ENCODE measurements around the gene CFDP1.
"Not testable (repeated sequence)": the region's sequence is repeated elsewhere in the genome, so short reads cannot be mapped to it uniquely, and the experiment has no call there.

The CFDP1 gene

GRCh38 chr16:75457485-75458021 is 24.2 kb upstream of the CFDP1 start:
- Histone ChIP-seq H3F3A (ENCODE audit: insufficient read depth, low read length) (no peaks in the 10 kb centered on the region), H3K27ac (ENCODE audit: low read length) (no peak overlapping the region), H3K27me3 (replicated peaks; ENCODE audit: insufficient read depth, low read length) (no peaks in the 10 kb centered on the region), H3K4me3 (ENCODE audit: low read length) (no peak overlapping the region), H3K9me2 (replicated peaks; ENCODE audit: insufficient read depth, low read length) (no peaks in the 10 kb centered on the region), H3K9me3 (replicated peaks; ENCODE audit: insufficient read depth, low read length) (no peaks in the 10 kb centered on the region), H4K20me1 (ENCODE audit: insufficient read depth, low read length) (no peaks in the 10 kb centered on the region), H3K9ac (ENCODE audit: low read length) (no peak overlapping the region), H3K36me3 (replicated peaks; ENCODE audit: insufficient read depth, low read length) (no peaks in the 10 kb centered on the region), H3K79me2 (ENCODE audit: low read length) (peaks cover 78% of the 10 kb centered on the region), H2AFZ (ENCODE audit: low read length) (no peak overlapping the region), H3K4me1 (ENCODE audit: low read length) (no peaks in the 10 kb centered on the region), H3K4me2 (ENCODE audit: low read depth, low read length) (no peak overlapping the region)
- TF ChIP-seq EZH2 (optimal IDR thresholded peaks at IDR 0.05; ENCODE audit: low read depth, low read length) (no peak), CTCF (IDR thresholded peaks at IDR 0.05; ENCODE audit: low read length) (no peak), EZH2phosphoT487 (IDR thresholded peaks at IDR 0.05; ENCODE audit: low read length) (no peak)
- no peak for DNase-seq

- Histone ChIP-seq H2AFZ (ENCODE audit: low read length) (no peak overlapping the region), H3F3A (ENCODE audit: insufficient read depth, low read length) (no peaks in the 10 kb centered on the region), H3K79me2 (ENCODE audit: low read length) (peaks cover 73% of the 10 kb centered on the region), H3K27me3 (replicated peaks; ENCODE audit: insufficient read depth, low read length) (no peaks in the 10 kb centered on the region), H3K36me3 (replicated peaks; ENCODE audit: insufficient read depth, low read length) (no peaks in the 10 kb centered on the region), H3K4me1 (ENCODE audit: low read length) (no peaks in the 10 kb centered on the region), H3K4me2 (ENCODE audit: low read depth, low read length) (no peak overlapping the region), H3K4me3 (ENCODE audit: low read length) (no peak overlapping the region), H3K9ac (ENCODE audit: low read length) (no peak overlapping the region), H3K9me2 (replicated peaks; ENCODE audit: insufficient read depth, low read length) (no peaks in the 10 kb centered on the region), H3K27ac (ENCODE audit: low read length) (no peak overlapping the region), H3K9me3 (replicated peaks; ENCODE audit: insufficient read depth, low read length) (no peaks in the 10 kb centered on the region), H4K20me1 (ENCODE audit: insufficient read depth, low read length) (no peaks in the 10 kb centered on the region)
- TF ChIP-seq CTCF (IDR thresholded peaks at IDR 0.05; ENCODE audit: low read length) (no peak), EZH2phosphoT487 (IDR thresholded peaks at IDR 0.05; ENCODE audit: low read length) (no peak), EZH2 (optimal IDR thresholded peaks at IDR 0.05; ENCODE audit: low read depth, low read length) (no peak)
- no peak for DNase-seq
These were observed 23.7 kb upstream of the CFDP1 start for GRCh38 chr16:75456971-75457370.

GRCh38 chr16:75456486-75456885 is 23.2 kb upstream of the CFDP1 start:
- not testable (repeated sequence) for H3K36me3 ChIP-seq (replicated peaks; ENCODE audit: insufficient read depth, low read length); H4K20me1 ChIP-seq (ENCODE audit: insufficient read depth, low read length); H3K4me3 ChIP-seq (ENCODE audit: low read length); DNase-seq; H3F3A ChIP-seq (ENCODE audit: insufficient read depth, low read length); H3K4me1 ChIP-seq (ENCODE audit: low read length); H2AFZ ChIP-seq (ENCODE audit: low read length); H3K4me2 ChIP-seq (ENCODE audit: low read depth, low read length); H3K9me2 ChIP-seq (replicated peaks; ENCODE audit: insufficient read depth, low read length); H3K27me3 ChIP-seq (replicated peaks; ENCODE audit: insufficient read depth, low read length); H3K9me3 ChIP-seq (replicated peaks; ENCODE audit: insufficient read depth, low read length); H3K27ac ChIP-seq (ENCODE audit: low read length); H3K9ac ChIP-seq (ENCODE audit: low read length)
- H3K79me2 ChIP-seq (ENCODE audit: low read length): peaks cover 68% of the 10 kb centered on the region

GRCh38 chr16:75455677-75456076 is 22.4 kb upstream of the CFDP1 start:
- no peaks in the 10 kb centered on the region for H3K9me3 ChIP-seq (replicated peaks; ENCODE audit: insufficient read depth, low read length)
- H3K9ac ChIP-seq (ENCODE audit: low read length): no peak overlapping the region
- TF ChIP-seq CTCF (IDR thresholded peaks at IDR 0.05; ENCODE audit: low read length) (no peak), EZH2phosphoT487 (IDR thresholded peaks at IDR 0.05; ENCODE audit: low read length) (no peak), EZH2 (optimal IDR thresholded peaks at IDR 0.05; ENCODE audit: low read depth, low read length) (no peak)
- no peaks in the 10 kb centered on the region for H3K4me1 ChIP-seq (ENCODE audit: low read length)
- peaks cover 60% of the 10 kb centered on the region for H3K79me2 ChIP-seq (ENCODE audit: low read length)
- H3K27me3 ChIP-seq (replicated peaks; ENCODE audit: insufficient read depth, low read length): no peaks in the 10 kb centered on the region
- no peaks in the 10 kb centered on the region for H4K20me1 ChIP-seq (ENCODE audit: insufficient read depth, low read length)
- no peaks in the 10 kb centered on the region for H3K36me3 ChIP-seq (replicated peaks; ENCODE audit: insufficient read depth, low read length)
- no peak overlapping the region for H3K4me2 ChIP-seq (ENCODE audit: low read depth, low read length)
- H3K27ac ChIP-seq (ENCODE audit: low read length): no peak overlapping the region
- H3K9me2 ChIP-seq (replicated peaks; ENCODE audit: insufficient read depth, low read length): no peaks in the 10 kb centered on the region
- no peaks in the 10 kb centered on the region for H3F3A ChIP-seq (ENCODE audit: insufficient read depth, low read length)
- DNase-seq: no peak
- H2AFZ ChIP-seq (ENCODE audit: low read length): no peak overlapping the region
- no peak overlapping the region for H3K4me3 ChIP-seq (ENCODE audit: low read length)

Data from MM.1S (cell line).